Heart right ventricle (tissue), 16 donors: ENCODE results near the gene LONP2. TPM values are rescaled to one million over a fixed set of nuclear protein-coding genes. Genes with fewer than 3 reads are reported as not detected.

Source experiments
- ATAC-seq, 8 donors: fragments of 200-7000 bp; cut with Tn5 transposase; one replicate each; pipeline ENCODE4 v1.9.1; 2020; ENCODE audit warnings: mild to moderate bottlenecking in 8 of 8, moderate library complexity in 8 of 8, moderate number of reproducible peaks in 1 of 8
- DNase-seq, 2 donors: peaks; one replicate each; pipeline ENCODE4 v3.0.0-alpha.2; 2020
- H3K27ac ChIP-seq, 10 donors: fragments of 200-600 bp; sonication (generic) in 2 of 10; one replicate each; pipeline versions ENCODE4 v1.5.0 to v1.8.0; 2020 to 2022; ENCODE audit warnings: mild to moderate bottlenecking in 3 of 10
- H3K27me3 ChIP-seq, 7 donors: fragments of 200-600 bp; one replicate each; pipeline ENCODE4 v1.8.0; 2021 to 2022; ENCODE audit warnings: mild to moderate bottlenecking in 2 of 7
- H3K36me3 ChIP-seq, 9 donors: fragments of 200-600 bp; sonication (generic) in 1 of 9; one replicate each; pipeline versions ENCODE4 v1.5.0 to v1.8.0; 2020 to 2022; ENCODE audit warnings: mild to moderate bottlenecking in 2 of 9
- H3K4me1 ChIP-seq, 9 donors: fragments of 200-600 bp; sonication (generic) in 1 of 9; one replicate each; pipeline versions ENCODE4 v1.5.0 to v1.8.0; 2020 to 2022; ENCODE audit warnings: mild to moderate bottlenecking in 4 of 9
- H3K4me3 ChIP-seq, 10 donors: fragments of 200-600 bp; sonication (generic) in 2 of 10; one replicate each; pipeline versions ENCODE4 v1.5.0 to v1.8.0; 2020 to 2022; ENCODE audit warnings: mild to moderate bottlenecking in 7 of 10, moderate library complexity in 2 of 10
- H3K9me3 ChIP-seq, 11 donors: fragments of 200-600 bp in 10 of 11; sonication (generic) in 2 of 11; one replicate each; pipeline versions ENCODE4 v1.5.0 to v1.8.0; 2013 to 2022; ENCODE audit warnings: mild to moderate bottlenecking in 2 of 11, control low read depth in 1 of 11, moderate library complexity in 1 of 11
- CTCF ChIP-seq, 9 donors: fragments of 200-600 bp; sonication (generic) in 2 of 9; IDR thresholded peaks; one replicate each; pipeline versions ENCODE4 v1.5.0 to v1.8.0; 2021 to 2022; ENCODE audit warnings: antibody characterized with exemption in 9 of 9, mild to moderate bottlenecking in 5 of 9, moderate library complexity in 1 of 9
- WGBS, 2 donors: extraction: QIAGEN DNeasy Blood & Tissue Kit; methylation state at CpG; one replicate each; pipeline ENCODE4 v1.1.7; 2013; ENCODE audit warnings: inconsistent platforms in 1 of 2; 5-methylcytosine and 5-hydroxymethylcytosine counted together
- intact Hi-C, 10 donors: fragments of 100-400 bp; cut with DNase I; formaldehyde crosslinking; loops; one replicate each; pipeline versions ENCODE4 v1.11.1 to v1.14.2; 2022
- polyA plus RNA-seq, 2 donors: library from polyadenylated mRNA; stranded (reverse); fragments of 200-250 nt; gene quantifications; one replicate each; pipeline ENCODE4 v1.2.3, GENCODE V29; 2013
- total RNA-seq, 10 donors: library from RNA; stranded (reverse); fragmentation: NEBNext Ultra II Directional in 3 of 10; extraction: Animal tissue kit (Norgen Biotek cat#: 25700) in 3 of 10; gene quantifications; one replicate each; pipeline versions ENCODE4 v1.2.1 to v1.2.4, GENCODE V29; 2021 to 2023
- donor health status: Arrhythmogenic right ventricular cardiomyopathy.
- donor health status: ischemic (EF 13 %, LVEDD 7.1; RV severe dilation, severe dysfunction).
- donor health status: healthy with polysubstance abuse.
- donor health status: DM: no; HTN: yes; CAD: no.
- donor health status: DM: no; HTN: no; CAD: no.
- donor health status: ischemic (EF 25% LVEDD 6.9; RV normal size, moderate dysfunction).
- donor health status: ischemic (EF 25% LVEDD 5.7; RV mildly dilated, moderate dysfunction).
- donor health status: healthy.
- donor health status: DM: yes; HTN: yes; CAD: no.
- donor health status: Ischemic cardiomyopathy.
- donor health status: ischemic (EF 35%, LVEDD 5.7; RV mildly dilated, moderate dysfunction).
- donor health status: nonischemic (EF 11% LVEDD 7.7; RV severe dilation, severe dysfunction).
- donor health status: DM: yes; HTN: yes; CAD: no.
- donor health status: PGD.
- donor health status: ischemic (EF 29% LVEDD 5.4; RV normal size, mild dysfunction).
- donor health status: nonischemic (EF 23%, LVEDD 6.1; RV moderate dilation, normal function).

The LONP2 gene
- total and polyA plus RNA-seq, 12 donors: 16.5 to 86.6 (median 74.5) TPM

- DNase-seq (no peak), ATAC-seq (no peak)
- TF ChIP-seq CTCF (IDR thresholded peaks at IDR 0.05): no peak
- Histone ChIP-seq H3K9me3 (peaks cover 0 to 11% (median 9%) of the 10 kb centered on the region in 11 donors), H3K27ac (no peak overlapping the region), H3K27me3 (no peaks in the 10 kb centered on the region), H3K36me3 (peaks cover 0 to 95% (median 16%) of the 10 kb centered on the region in 9 donors), H3K4me1 (peaks cover 0 to 17% (median 0%) of the 10 kb centered on the region in 9 donors), H3K4me3 (no peak overlapping the region)
- intact Hi-C loops: no loop called here
- 83 to 89% methylated on average over 4 of the region's 4 CpGs for WGBS, 2 donors
Measured at GRCh38 chr16:48291754-48292153, 47.7 kb downstream of the LONP2 start.

- intact Hi-C loops: no loop called here
- DNase-seq: no peak
- 66 to 68% methylated on average over 2 of the region's 2 CpGs for WGBS, 2 donors
- Histone ChIP-seq H3K27me3 (no peaks in the 10 kb centered on the region), H3K4me1 (peaks cover 0 to 17% (median 0%) of the 10 kb centered on the region in 9 donors), H3K4me3 (no peak overlapping the region), H3K36me3 (peaks cover 0 to 95% (median 14%) of the 10 kb centered on the region in 9 donors), H3K27ac (peak overlapping the region in 1 of 10 donors; percentile 7), H3K9me3 (peaks cover 0 to 4% (median 2%) of the 10 kb centered on the region in 11 donors)
- no peak for TF ChIP-seq CTCF (IDR thresholded peaks at IDR 0.05)
- no peak for ATAC-seq
Measured at GRCh38 chr16:48292452-48292851, 48.4 kb downstream of the LONP2 start.

- no peak for TF ChIP-seq CTCF (IDR thresholded peaks at IDR 0.05)
- H3K4me3 ChIP-seq: no peak overlapping the region
- no peaks in the 10 kb centered on the region for H3K9me3 ChIP-seq
- intact Hi-C loops: no loop called here
- no peak overlapping the region for H3K27ac ChIP-seq
- H3K4me1 ChIP-seq: peaks cover 0 to 17% (median 0%) of the 10 kb centered on the region in 9 donors
- no peak for ATAC-seq
- peaks cover 0 to 94% (median 17%) of the 10 kb centered on the region in 9 donors for H3K36me3 ChIP-seq
- DNase-seq: no peak
- H3K27me3 ChIP-seq: no peaks in the 10 kb centered on the region
- WGBS, 2 donors: 96% methylated on average over 1 of the region's 1 CpG
Measured at GRCh38 chr16:48294724-48295123, 50.6 kb downstream of the LONP2 start.

GRCh38 chr16:48295488-48296281, 51.6 kb downstream of the LONP2 start:
- ATAC-seq (no peak), DNase-seq (no peak)
- H3K4me3 ChIP-seq: no peak overlapping the region
- WGBS, 2 donors: 95 to 96% methylated on average over 1 of the region's 1 CpG
- H3K27me3 ChIP-seq: no peaks in the 10 kb centered on the region
- no peaks in the 10 kb centered on the region for H3K9me3 ChIP-seq
- intact Hi-C loops: no loop called here
- H3K36me3 ChIP-seq: peaks cover 0 to 94% (median 17%) of the 10 kb centered on the region in 9 donors
- no peak overlapping the region for H3K27ac ChIP-seq
- H3K4me1 ChIP-seq: peaks cover 0 to 17% (median 0%) of the 10 kb centered on the region in 9 donors
- no peak for TF ChIP-seq CTCF (IDR thresholded peaks at IDR 0.05)
